GM21526 (cell line): ENCODE results near the gene AMOTL1.
"Not testable (repeated sequence)": the region's sequence is repeated elsewhere in the genome, so short reads cannot be mapped to it uniquely, and the experiment has no call there.

ENCODE experiments used
- ATAC-seq: cut with Tn5 transposase; IDR thresholded peaks from one replicate; pipeline ENCODE4 v1.9.1; 2021; ENCODE audit warnings: moderate library complexity; ENCODE audit not compliant: unreplicated experiment, low FRiP score

AMOTL1 gene

DNA sequence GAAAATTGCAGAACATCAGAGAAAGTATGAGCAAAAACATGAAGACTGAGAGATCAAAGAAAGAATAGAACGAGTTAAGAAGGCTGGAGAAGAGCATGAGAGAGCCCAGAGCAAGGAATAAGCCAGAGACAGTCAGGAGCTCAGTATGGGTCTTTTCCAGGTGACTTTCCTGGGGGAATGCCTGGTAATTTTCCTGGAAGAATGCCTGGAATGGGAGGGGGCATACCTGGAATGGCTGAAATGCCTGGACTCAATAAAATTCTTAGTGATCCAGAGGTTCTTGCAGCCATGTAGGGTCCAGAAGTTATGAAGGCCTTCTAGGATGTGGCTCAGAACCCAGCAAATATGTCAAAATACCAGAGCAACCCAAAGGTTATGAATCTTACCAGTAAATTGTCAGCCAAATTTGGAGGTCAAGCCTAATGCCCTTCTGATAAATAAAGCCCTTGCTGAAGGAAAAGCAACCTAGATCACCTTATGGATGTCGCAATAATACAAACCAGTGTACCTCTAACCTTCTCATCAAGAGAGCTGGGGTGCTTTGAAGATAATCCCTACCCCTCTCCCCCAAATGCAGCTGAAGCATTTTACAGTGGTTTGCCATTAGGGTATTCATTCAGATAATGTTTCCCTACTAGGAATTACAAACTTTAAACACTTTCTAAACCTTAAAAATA, 145.7 kb downstream of the AMOTL1 start:
- ATAC-seq, result not testable (repeated sequence)

DNA sequence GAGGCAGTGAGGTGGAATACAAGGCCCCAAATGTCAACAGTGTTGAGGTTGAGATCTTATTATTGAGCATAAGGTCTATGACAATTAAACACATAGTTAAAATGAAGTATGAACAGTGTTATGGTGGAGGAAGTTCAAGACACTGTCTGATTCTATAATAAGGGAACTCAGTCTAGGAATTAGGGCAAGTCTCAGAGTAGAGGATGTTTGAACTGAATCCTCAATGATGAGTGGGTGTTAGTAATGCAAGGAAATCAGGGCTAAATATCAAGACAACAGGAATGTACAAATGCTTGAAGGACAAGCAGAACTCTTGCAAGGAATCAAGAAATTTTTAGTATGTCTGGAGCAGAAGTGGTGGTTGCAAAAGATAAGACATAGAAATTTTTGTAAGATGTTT, 152.2 kb downstream of the AMOTL1 start:
- ATAC-seq, result no peak

DNA sequence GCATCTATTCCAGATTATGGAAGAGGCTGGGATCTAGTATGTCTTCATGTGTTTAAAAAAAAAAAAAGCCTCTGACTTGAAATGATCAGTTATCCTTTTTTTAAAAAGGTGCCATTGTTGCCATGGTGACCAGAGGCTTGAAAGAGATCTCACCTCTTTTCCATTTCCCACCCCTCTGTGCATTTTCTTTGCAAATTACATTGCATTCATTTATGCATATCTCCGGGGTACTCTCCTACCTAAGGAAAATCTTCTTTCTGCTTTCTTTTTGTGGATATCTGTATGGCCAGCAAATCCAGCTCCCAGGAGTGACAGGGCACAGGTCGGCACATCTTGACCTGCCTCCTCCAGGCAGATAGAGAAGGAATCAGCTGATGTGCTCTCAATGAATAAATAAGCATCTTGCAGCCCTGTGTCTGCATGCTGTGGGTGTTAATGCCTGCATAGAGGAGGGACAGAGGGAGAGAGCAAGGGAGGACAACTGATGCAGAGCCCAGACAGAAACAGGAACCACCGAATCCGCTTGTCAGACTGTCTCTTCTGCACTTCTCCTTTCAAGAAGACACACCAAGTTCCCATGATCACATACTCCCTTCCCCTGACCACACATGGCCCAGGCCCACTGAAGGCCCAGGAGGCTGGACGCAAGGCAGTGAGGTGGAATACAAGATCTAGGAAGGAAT, 154.3 kb downstream of the AMOTL1 start:
- ATAC-seq, result no peak

DNA sequence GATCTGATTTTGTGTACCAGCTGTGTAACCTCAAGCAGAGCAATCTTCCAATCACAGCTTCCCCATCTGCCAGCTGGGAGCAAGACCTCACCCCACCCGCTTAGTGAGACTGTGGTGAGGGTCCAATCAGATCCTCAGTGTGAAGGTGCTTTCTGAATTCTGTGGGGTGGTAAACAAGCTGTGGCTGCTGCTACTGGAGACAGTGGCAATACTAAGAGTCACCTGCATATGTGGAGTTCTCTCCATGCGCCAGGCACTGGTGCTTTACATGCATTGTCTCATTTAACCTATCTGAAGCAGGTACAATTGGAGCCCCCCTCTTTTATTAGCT, 154.8 kb downstream of the AMOTL1 start:
- ATAC-seq, result no peak

DNA sequence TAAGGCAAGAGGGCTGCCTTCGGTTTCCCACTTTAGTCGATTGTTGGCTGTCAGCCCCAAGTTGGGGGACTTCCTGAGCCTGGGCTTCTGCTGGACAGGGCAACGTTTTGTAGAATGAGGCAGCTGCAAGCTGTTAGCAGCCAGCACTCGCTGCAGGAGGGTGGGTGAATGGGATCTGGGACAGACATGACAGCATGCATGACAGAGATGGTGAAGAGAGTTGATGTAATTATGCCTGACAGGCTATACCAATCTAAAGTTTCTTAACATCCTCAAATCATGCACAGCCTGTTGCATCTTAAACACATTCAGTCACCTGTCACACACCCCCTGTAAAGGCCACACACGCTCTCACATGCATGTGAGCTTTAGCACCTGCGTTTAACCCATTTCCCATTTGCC, 156.0 kb downstream of the AMOTL1 start:
- ATAC-seq, result no peak

DNA sequence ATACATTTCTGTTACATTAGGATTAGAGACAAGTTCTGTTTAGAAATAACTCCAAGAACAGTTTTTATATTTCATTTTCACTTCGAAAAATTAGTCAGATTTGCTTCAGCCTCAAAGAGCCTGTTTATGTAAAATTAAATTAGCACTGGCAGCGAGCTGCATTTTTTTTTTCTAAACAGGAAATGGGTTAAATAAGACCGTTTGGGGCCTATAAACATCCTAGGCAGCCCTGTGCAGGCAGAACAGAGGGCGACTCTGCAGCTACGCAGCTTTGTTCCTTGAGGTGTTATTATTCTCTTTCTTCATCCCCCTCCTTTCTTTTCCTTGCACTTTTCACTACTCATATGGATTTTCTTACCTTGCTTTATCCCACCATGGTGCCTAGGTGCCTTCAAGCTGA, 156.5 kb downstream of the AMOTL1 start:
- no peak for ATAC-seq

DNA sequence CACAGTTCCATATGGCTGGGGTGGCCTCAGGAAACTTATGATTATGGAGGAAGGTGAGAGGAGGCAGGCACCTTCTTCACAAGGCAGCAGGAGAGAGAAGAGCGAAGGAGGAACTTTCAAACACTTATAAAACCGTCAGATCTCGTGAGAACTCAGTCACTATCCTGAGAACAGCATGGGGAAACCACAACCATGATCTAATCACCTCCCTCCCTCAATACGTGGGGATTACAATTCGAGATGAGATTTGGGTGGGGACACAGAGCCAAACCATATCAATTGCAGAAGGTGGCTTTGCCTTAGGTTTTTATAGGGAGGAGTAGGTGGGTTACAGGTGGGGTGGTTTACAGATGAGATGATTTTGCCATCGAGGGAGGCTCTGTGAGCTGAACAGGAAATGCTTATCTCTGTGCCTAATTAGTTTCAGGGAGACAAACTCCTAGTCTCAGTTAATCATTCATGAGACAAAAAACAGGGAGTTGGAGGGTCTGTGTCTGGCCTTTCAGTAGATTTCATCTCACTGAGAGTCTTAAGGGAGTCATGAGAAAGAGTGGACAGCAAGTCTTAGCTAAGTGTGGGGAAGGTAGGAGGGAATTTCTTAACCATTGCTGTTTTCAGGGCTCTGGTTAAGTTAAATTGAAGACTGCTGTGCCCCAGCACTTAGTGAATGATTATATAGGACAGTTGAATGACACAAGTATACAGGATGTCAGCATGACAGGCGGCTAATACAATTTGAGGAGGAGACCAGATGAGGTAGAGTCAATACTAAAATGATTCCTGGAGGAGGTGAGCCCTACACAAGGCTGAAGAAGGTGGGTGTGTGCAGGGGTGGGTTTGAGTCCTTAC, 157.5 kb downstream of the AMOTL1 start:
- ATAC-seq, result no peak

DNA sequence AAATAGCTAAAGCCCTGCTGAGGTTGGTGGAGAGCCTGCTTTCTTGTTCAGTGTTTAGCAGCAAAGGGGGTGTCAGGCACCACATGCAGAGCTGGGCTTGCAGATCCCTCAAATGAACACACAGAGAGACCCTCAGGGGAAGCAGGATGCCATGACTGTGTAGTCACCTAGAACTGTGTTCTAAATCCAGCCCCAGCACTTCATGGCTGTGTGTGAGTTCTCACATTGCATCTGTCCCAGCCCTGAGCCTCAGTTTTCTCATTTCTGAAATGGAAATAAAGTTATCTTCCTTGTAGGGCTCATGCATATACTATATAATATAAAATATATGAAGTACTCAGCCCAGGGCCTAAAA, 158.1 kb downstream of the AMOTL1 start:
- ATAC-seq, result no peak
